Thoracic aorta (tissue), 2 donors: ENCODE results near the gene FOXF2. TPM values are rescaled to one million over a fixed set of nuclear protein-coding genes. Genes with fewer than 3 reads are reported as not detected.

Experiments used
- ATAC-seq: fragments of 150-250 bp; one replicate; pipeline ENCODE4 v1.8.0; 2017; ENCODE audit warnings: low read depth; ENCODE audit not compliant: insufficient number of reproducible peaks, low FRiP score
- DNase-seq: peaks from one replicate; pipeline ENCODE4 v3.0.0-alpha.2; 2020; ENCODE audit warnings: low spot score
- H3K27ac ChIP-seq, 2 donors: fragments of 200-600 bp; sonication (generic); 1 replicate in 1 of 2; 2 replicates in 1 of 2; pipeline ENCODE4 v1.5.1; 2016; ENCODE audit warnings: mild to moderate bottlenecking in 2 of 2, moderate library complexity in 2 of 2
- H3K27me3 ChIP-seq: fragments of 200-600 bp; sonication (generic); replicated peaks from 2 replicates; pipeline ENCODE4 v1.6.0; 2016; ENCODE audit warnings: mild to moderate bottlenecking; ENCODE audit not compliant: insufficient read depth
- H3K36me3 ChIP-seq: fragments of 200-600 bp; sonication (generic); one replicate; pipeline ENCODE4 v1.5.1; 2016
- H3K4me1 ChIP-seq, 2 donors: fragments of 200-600 bp; sonication (generic); 1 replicate in 1 of 2; 2 replicates in 1 of 2; pipeline versions ENCODE4 v1.5.1 to v1.6.0; 2016; ENCODE audit warnings: low read depth in 2 of 2, mild to moderate bottlenecking in 1 of 2; ENCODE audit not compliant: control insufficient read depth in 1 of 2
- H3K4me3 ChIP-seq: fragments of 200-600 bp; sonication (generic); 2 replicates; pipeline ENCODE4 v1.5.1; 2016; ENCODE audit warnings: mild to moderate bottlenecking
- H3K9me3 ChIP-seq: fragments of 200-600 bp; sonication (generic); 2 replicates; pipeline ENCODE4 v1.5.1; 2016
- CTCF ChIP-seq: fragments of 200-600 bp; sonication (generic); IDR thresholded peaks from one replicate; pipeline ENCODE4 v1.5.1; 2019; ENCODE audit warnings: antibody characterized with exemption
- total RNA-seq, 2 donors: library from RNA; depleted of rRNA; stranded (reverse); fragments of >200 nt; gene quantifications; one replicate each; pipeline versions ENCODE4 v1.1.0 to v1.2.3, GENCODE V29; 2016

The FOXF2 gene
- under 1 TPM in 1 of 2 donors, not detected in 1; 0.41 TPM for total RNA-seq

GRCh38 chr6:1389369-1390132 is at the start of gene FOXF2:
Gene FOXF2 (plus strand): TSS chr6:1389576. CDS start chr6:1389948, 372 bp downstream.
- H3K27me3 ChIP-seq, result peaks cover 31% of the 10 kb centered on the region
- DNase-seq (no peak), ATAC-seq (no peak)
- no peaks in the 10 kb centered on the region for H3K36me3 ChIP-seq
- H3K9me3 ChIP-seq, result no peaks in the 10 kb centered on the region
- peak within 1 kb of the TSS; percentile 65 for H3K4me3 ChIP-seq
- no peak for TF ChIP-seq CTCF
- H3K4me1 ChIP-seq, result peaks cover 14 to 35% of the 10 kb centered on the region in 2 donors
- H3K27ac ChIP-seq, result no peak within 1 kb of the TSS

GRCh38 chr6:1346101-1346500 is 43.3 kb upstream of the FOXF2 start:
- TF ChIP-seq CTCF, result no peak
- no peak overlapping the region for H3K27ac ChIP-seq

GRCh38 chr6:1346558-1347091 is 42.8 kb upstream of the FOXF2 start:
- TF ChIP-seq CTCF, result no peak
- H3K27me3 ChIP-seq, result no peaks in the 10 kb centered on the region
- DNase-seq, result no peak
- H3K27ac ChIP-seq, result no peak overlapping the region
- H3K9me3 ChIP-seq, result peaks cover 5% of the 10 kb centered on the region
- no peak for ATAC-seq
- H3K36me3 ChIP-seq, result no peaks in the 10 kb centered on the region
- no peaks in the 10 kb centered on the region for H3K4me1 ChIP-seq
- H3K4me3 ChIP-seq, result no peak overlapping the region

More at GRCh38 chr6:1346101-1346500, 43.3 kb upstream of the FOXF2 start:
- Histone ChIP-seq H3K4me3 (no peak overlapping the region), H3K4me1 (no peaks in the 10 kb centered on the region), H3K36me3 (no peaks in the 10 kb centered on the region), H3K9me3 (peaks cover 5% of the 10 kb centered on the region), H3K27me3 (no peaks in the 10 kb centered on the region)
- ATAC-seq (no peak), DNase-seq (no peak)

- Histone ChIP-seq H3K9me3 (peaks cover 5% of the 10 kb centered on the region), H3K27me3 (no peaks in the 10 kb centered on the region), H3K4me3 (no peak overlapping the region), H3K4me1 (no peaks in the 10 kb centered on the region), H3K36me3 (no peaks in the 10 kb centered on the region), H3K27ac (no peak overlapping the region)
- ATAC-seq (no peak), DNase-seq (no peak)
- TF ChIP-seq CTCF, result no peak
These were observed 42.2 kb upstream of the FOXF2 start for GRCh38 chr6:1347161-1347560.

- no peaks in the 10 kb centered on the region for H3K27me3 ChIP-seq
- no peak overlapping the region for H3K27ac ChIP-seq
- DNase-seq, result no peak
- no peak overlapping the region for H3K4me3 ChIP-seq
- H3K36me3 ChIP-seq, result no peaks in the 10 kb centered on the region
- ATAC-seq, result no peak
- no peak for TF ChIP-seq CTCF
- peaks cover 5% of the 10 kb centered on the region for H3K9me3 ChIP-seq
- H3K4me1 ChIP-seq, result no peaks in the 10 kb centered on the region
These were observed 40.7 kb upstream of the FOXF2 start for GRCh38 chr6:1348675-1349074.
